Fibroblast of lung (primary cell): ENCODE measurements around the gene C16orf87. TPM values are rescaled to one million over a fixed set of nuclear protein-coding genes. Genes with fewer than 3 reads are reported as not detected.

Experiments
- DNase-seq, 2 donors: peaks; one replicate each; pipeline versions ENCODE4 v3.0.0 to v3.0.0-alpha.2; 2010; ENCODE audit warnings: low read depth in 2 of 2
- H2AFZ ChIP-seq: 2 replicates; pipeline ENCODE4 v1.5.1; 2012; ENCODE audit warnings: low read length, control low read depth, inconsistent platforms
- H3K27ac ChIP-seq: 2 replicates; pipeline ENCODE4 v1.5.1; 2011; ENCODE audit warnings: low read length, control low read depth; ENCODE audit not compliant: insufficient read depth
- H3K27me3 ChIP-seq: 2 replicates; pipeline ENCODE4 v1.5.1; 2011; ENCODE audit warnings: mild to moderate bottlenecking, low read length; ENCODE audit not compliant: control insufficient read depth, insufficient read depth
- H3K36me3 ChIP-seq: 2 replicates; pipeline ENCODE4 v1.5.1; 2011; ENCODE audit warnings: low read length; ENCODE audit not compliant: control insufficient read depth, insufficient read depth
- H3K4me1 ChIP-seq: 2 replicates; pipeline ENCODE4 v1.5.1; 2011; ENCODE audit warnings: low read length; ENCODE audit not compliant: control insufficient read depth, insufficient read depth; ENCODE audit errors: extremely low read depth
- H3K4me2 ChIP-seq: 2 replicates; pipeline ENCODE4 v1.5.1; 2011; ENCODE audit warnings: low read length, control low read depth; ENCODE audit not compliant: insufficient read depth; ENCODE audit errors: extremely low read depth
- H3K4me3 ChIP-seq, 4 experiments: fragments of 200-600 bp in 1 of 4; sonication (generic) in 1 of 4; replicated peaks in 1 of 4; 2 replicates each; pipeline ENCODE4 v1.5.1; 2011 to 2016; ENCODE audit warnings: low read length in 4 of 4, low read depth in 3 of 4, mild to moderate bottlenecking in 3 of 4, control low read depth in 2 of 4, inconsistent platforms in 1 of 4, mixed read lengths in 1 of 4; ENCODE audit not compliant: insufficient read depth in 1 of 4; ENCODE audit errors: control extremely low read depth in 1 of 4
- H3K79me2 ChIP-seq: 2 replicates; pipeline ENCODE4 v1.5.1; 2012; ENCODE audit warnings: mild to moderate bottlenecking, low read length, inconsistent platforms; ENCODE audit not compliant: control insufficient read depth, insufficient read depth
- H3K9ac ChIP-seq: 2 replicates; pipeline ENCODE4 v1.5.1; 2011; ENCODE audit warnings: mild to moderate bottlenecking, low read length, control low read depth; ENCODE audit not compliant: insufficient read depth
- H3K9me3 ChIP-seq: 2 replicates; pipeline ENCODE4 v1.5.1; 2012; ENCODE audit warnings: low read depth, low read length; ENCODE audit not compliant: control insufficient read depth, insufficient read depth
- H4K20me1 ChIP-seq: 2 replicates; pipeline ENCODE4 v1.5.1; 2011; ENCODE audit warnings: low read length; ENCODE audit not compliant: control insufficient read depth, insufficient read depth; ENCODE audit errors: extremely low read depth
- CTCF ChIP-seq, 2 donors: IDR thresholded peaks in 1 of 2; conservative IDR thresholded peaks in 1 of 2; 1 replicate in 1 of 2; 2 replicates in 1 of 2; pipeline ENCODE4 v1.5.1; 2011 to 2012; ENCODE audit warnings: low read length in 2 of 2, control low read depth in 1 of 2, inconsistent platforms in 1 of 2, low read depth in 1 of 2, mild to moderate bottlenecking in 1 of 2
- EZH2 ChIP-seq: IDR thresholded peaks from 2 replicates; pipeline ENCODE4 v1.5.1; 2012; ENCODE audit warnings: low read length, control low read depth, mild to moderate bottlenecking; ENCODE audit errors: missing control alignments
- polyA plus RNA-seq, 2 donors: library from polyadenylated mRNA; depleted of rRNA in 1 of 2; stranded (reverse) in 1 of 2; unstranded in 1 of 2; fragments of >200 nt; gene quantifications; 2 replicates each; pipeline ENCODE4 v1.2.1, GENCODE V29; 2011 to 2012; ENCODE audit warnings: missing spikeins in 1 of 2
- total RNA-seq: library from RNA; depleted of rRNA; stranded (reverse); fragments of >200 nt; gene quantifications from 2 replicates; pipeline ENCODE4 v1.2.1, GENCODE V29; 2014

The C16orf87 gene
- total and polyA plus RNA-seq, 2 donors (not counting 1 experiment from before 2014, with no cell fraction given) = 11.6 to 12.1 TPM

GRCh38 chr16:46756772-46757171, 74.2 kb downstream of the C16orf87 start:
- Histone ChIP-seq H3K36me3 (no peaks in the 10 kb centered on the region), H2AFZ (no peak overlapping the region), H3K79me2 (no peaks in the 10 kb centered on the region), H3K4me1 (no peaks in the 10 kb centered on the region), H3K27me3 (peaks cover 19% of the 10 kb centered on the region), H3K4me3 (no peak overlapping the region), H4K20me1 (no peaks in the 10 kb centered on the region), H3K9me3 (no peaks in the 10 kb centered on the region), H3K27ac (no peak overlapping the region), H3K9ac (no peak overlapping the region), H3K4me2 (no peak overlapping the region)
- TF ChIP-seq CTCF (conservative IDR thresholded peaks at IDR 0.05 in 1 of 2, IDR thresholded peaks at IDR 0.05 in 1 of 2; ENCODE audit: low read depth in 1 of 2, low read length in 2 of 2) (no peak), EZH2 (no peak)
- no peak for DNase-seq

GRCh38 chr16:46753015-46753414, 78.0 kb downstream of the C16orf87 start:
- Histone ChIP-seq H2AFZ (no peak overlapping the region), H3K4me3 (no peak overlapping the region), H3K4me2 (no peak overlapping the region), H3K36me3 (no peaks in the 10 kb centered on the region), H4K20me1 (no peaks in the 10 kb centered on the region), H3K4me1 (no peaks in the 10 kb centered on the region), H3K27ac (no peak overlapping the region), H3K79me2 (no peaks in the 10 kb centered on the region), H3K9ac (no peak overlapping the region), H3K9me3 (no peaks in the 10 kb centered on the region), H3K27me3 (peaks cover 12% of the 10 kb centered on the region)
- TF ChIP-seq CTCF (conservative IDR thresholded peaks at IDR 0.05 in 1 of 2, IDR thresholded peaks at IDR 0.05 in 1 of 2; ENCODE audit: low read depth in 1 of 2, low read length in 2 of 2) = no peak
- DNase-seq = no peak

GRCh38 chr16:46751381-46751780, 79.6 kb downstream of the C16orf87 start:
- H4K20me1 ChIP-seq = no peaks in the 10 kb centered on the region
- TF ChIP-seq CTCF (conservative IDR thresholded peaks at IDR 0.05 in 1 of 2, IDR thresholded peaks at IDR 0.05 in 1 of 2; ENCODE audit: low read depth in 1 of 2, low read length in 2 of 2) (no peak), EZH2 (no peak)
- H3K27me3 ChIP-seq = no peaks in the 10 kb centered on the region
- no peaks in the 10 kb centered on the region for H3K79me2 ChIP-seq
- no peaks in the 10 kb centered on the region for H3K36me3 ChIP-seq
- H3K9me3 ChIP-seq = no peaks in the 10 kb centered on the region
- no peak overlapping the region for H2AFZ ChIP-seq
- H3K4me2 ChIP-seq = no peak overlapping the region
- H3K4me1 ChIP-seq = no peaks in the 10 kb centered on the region
- no peak overlapping the region for H3K27ac ChIP-seq
- no peak overlapping the region for H3K9ac ChIP-seq
- no peak for DNase-seq
- H3K4me3 ChIP-seq = no peak overlapping the region
